GM23248 (cell line): ENCODE measurements around the gene EVA1C. TPM values are rescaled to one million over a fixed set of nuclear protein-coding genes. Genes with fewer than 3 reads are reported as not detected.
"Not testable (repeated sequence)": the region's sequence is repeated elsewhere in the genome, so short reads cannot be mapped to it uniquely, and the experiment has no call there.

Source experiments
- DNase-seq: peaks from one replicate; pipeline ENCODE4 v3.0.0-alpha.2; 2015
- H2AFZ ChIP-seq: fragments of 200-600 bp; sonication (generic); 2 replicates; pipeline ENCODE4 v1.6.1; 2016; ENCODE audit warnings: antibody characterized with exemption
- H3F3A ChIP-seq: fragments of 200-600 bp; sonication (generic); 2 replicates; pipeline ENCODE4 v1.6.1; 2016; ENCODE audit warnings: mild to moderate bottlenecking, antibody characterized with exemption, mixed run types; ENCODE audit not compliant: insufficient read depth
- H3K27ac ChIP-seq: fragments of 200-600 bp; sonication (generic); 2 replicates; pipeline ENCODE4 v1.5.1; 2016; ENCODE audit warnings: mild to moderate bottlenecking
- H3K27me3 ChIP-seq: fragments of 200-600 bp; sonication (generic); replicated peaks from 2 replicates; pipeline ENCODE4 v1.6.1; 2016; ENCODE audit warnings: mild to moderate bottlenecking; ENCODE audit not compliant: insufficient read depth
- H3K36me3 ChIP-seq: fragments of 200-600 bp; sonication (generic); 2 replicates; pipeline ENCODE4 v1.6.1; 2016; ENCODE audit warnings: low read depth, mild to moderate bottlenecking
- H3K4me1 ChIP-seq: fragments of 200-600 bp; sonication (generic); 2 replicates; pipeline ENCODE4 v1.6.1; 2016; ENCODE audit warnings: mild to moderate bottlenecking; ENCODE audit not compliant: insufficient read depth
- H3K4me2 ChIP-seq: fragments of 200-600 bp; sonication (generic); one replicate; pipeline ENCODE4 v1.6.1; 2016; ENCODE audit warnings: mild to moderate bottlenecking; ENCODE audit not compliant: unreplicated experiment
- H3K4me3 ChIP-seq: fragments of 200-600 bp; sonication (generic); 2 replicates; pipeline ENCODE4 v1.5.1; 2016; ENCODE audit warnings: mild to moderate bottlenecking
- H3K79me2 ChIP-seq: fragments of 200-600 bp; sonication (generic); 2 replicates; pipeline ENCODE4 v1.6.1; 2016; ENCODE audit warnings: mild to moderate bottlenecking; ENCODE audit not compliant: insufficient read depth
- H3K9ac ChIP-seq: fragments of 200-600 bp; sonication (generic); 2 replicates; pipeline ENCODE4 v1.6.1; 2016; ENCODE audit warnings: mild to moderate bottlenecking
- H3K9me2 ChIP-seq: fragments of 200-600 bp; sonication (generic); 2 replicates; pipeline ENCODE4 v1.6.1; 2016; ENCODE audit warnings: mixed run types, mild to moderate bottlenecking, moderate library complexity; ENCODE audit not compliant: insufficient read depth
- H3K9me3 ChIP-seq: fragments of 200-600 bp; sonication (generic); one replicate; pipeline ENCODE4 v1.6.1; 2017; ENCODE audit warnings: low read depth
- H4K20me1 ChIP-seq: fragments of 200-600 bp; sonication (generic); 2 replicates; pipeline ENCODE4 v1.6.0; 2016; ENCODE audit not compliant: insufficient read depth
- EZH2 ChIP-seq: fragments of 200-600 bp; sonication (generic); IDR thresholded peaks from 2 replicates; pipeline ENCODE4 v1.6.1; 2018; ENCODE audit warnings: antibody characterized with exemption, mild to moderate bottlenecking; ENCODE audit not compliant: insufficient read depth, poor library complexity, severe bottlenecking
- EZH2phosphoT487 ChIP-seq: fragments of 200-600 bp; sonication (generic); IDR thresholded peaks from 2 replicates; pipeline ENCODE4 v1.6.1; 2018; ENCODE audit warnings: antibody characterized with exemption, moderate library complexity, mild to moderate bottlenecking, low read depth; ENCODE audit not compliant: insufficient read depth
- WGBS, 2 experiments: methylation state at CpG; one replicate each; pipeline ENCODE4 v1.1.6; 2015 to 2017; ENCODE audit warnings: low lambda C conversion rate in 2 of 2, low coverage in 1 of 2; ENCODE audit errors: missing lambda C conversion rate in 2 of 2; 5-methylcytosine and 5-hydroxymethylcytosine counted together
- in situ Hi-C: fragments of 300-500 bp; cut with MboI; formaldehyde crosslinking; loops from 2 replicates; pipeline ENCODE4 v1.15.0; 2020
- polyA plus RNA-seq: library from polyadenylated mRNA; unstranded; fragments of >200 nt; fragmentation: Nextera tagmentation; extraction: Ambion mirVana; gene quantifications from 2 replicates; pipeline ENCODE4 v1.2.1, GENCODE V29; 2016
- total RNA-seq: library from RNA; depleted of rRNA; stranded (reverse); fragments of >200 nt; shearing (Covaris generic); gene quantifications from 2 replicates; pipeline ENCODE4 v1.2.3, GENCODE V29; 2014

Gene EVA1C
- total and polyA plus RNA-seq, 2 experiments from 2014 or later: 1.9 to 2.2 TPM

DNA sequence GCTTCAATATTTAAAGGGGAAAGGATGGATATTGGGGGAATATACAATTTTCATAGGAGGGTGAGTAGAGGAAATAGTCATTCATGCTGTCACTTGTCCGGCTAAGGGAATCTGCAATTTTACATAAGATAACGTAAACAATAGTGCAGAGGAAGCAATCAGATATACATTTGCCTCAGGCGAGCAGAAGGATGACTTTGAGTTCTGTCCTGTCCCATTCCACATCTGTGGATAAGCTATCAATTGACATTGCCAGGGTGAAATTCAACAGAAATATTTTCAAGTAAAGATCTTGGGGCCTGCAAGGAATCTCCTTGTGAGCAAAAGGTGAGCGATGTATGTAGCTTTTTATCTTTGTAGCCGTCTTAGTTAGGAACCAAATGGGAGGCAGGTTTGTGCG is 32.6 kb downstream of the EVA1C start:
- Histone ChIP-seq H3K4me1 (peaks cover 10% of the 10 kb centered on the region), H3K9me2 (no peaks in the 10 kb centered on the region), H3K4me2 (no peak overlapping the region), H4K20me1 (no peaks in the 10 kb centered on the region), H3K9me3 (no peaks in the 10 kb centered on the region), H3K27ac (no peak overlapping the region), H3K36me3 (no peaks in the 10 kb centered on the region), H3K4me3 (no peak overlapping the region), H3K9ac (no peak overlapping the region), H3K79me2 (no peaks in the 10 kb centered on the region), H2AFZ (no peak overlapping the region), H3K27me3 (no peaks in the 10 kb centered on the region), H3F3A (no peaks in the 10 kb centered on the region)
- 91 to 98% methylated on average over 6 of the region's 6 CpGs for WGBS, 2 experiments
- in situ Hi-C loops: no loop called here
- TF ChIP-seq EZH2phosphoT487 (no peak), EZH2 (no peak)
- no peak for DNase-seq

GRCh38 chr21:32446440-32446839 is 33.9 kb downstream of the EVA1C start:
- DNase-seq, H3K4me3 ChIP-seq, H3K27me3 ChIP-seq, H3K79me2 ChIP-seq, H3K9ac ChIP-seq, H3F3A ChIP-seq, H2AFZ ChIP-seq, H3K4me2 ChIP-seq, H3K27ac ChIP-seq, H4K20me1 ChIP-seq, H3K36me3 ChIP-seq, in situ Hi-C loops, H3K9me2 ChIP-seq, H3K9me3 ChIP-seq: not testable (repeated sequence)
- 69 to 75% methylated on average over 3 of the region's 3 CpGs for WGBS, 2 experiments
- peaks cover 18% of the 10 kb centered on the region for H3K4me1 ChIP-seq

DNA sequence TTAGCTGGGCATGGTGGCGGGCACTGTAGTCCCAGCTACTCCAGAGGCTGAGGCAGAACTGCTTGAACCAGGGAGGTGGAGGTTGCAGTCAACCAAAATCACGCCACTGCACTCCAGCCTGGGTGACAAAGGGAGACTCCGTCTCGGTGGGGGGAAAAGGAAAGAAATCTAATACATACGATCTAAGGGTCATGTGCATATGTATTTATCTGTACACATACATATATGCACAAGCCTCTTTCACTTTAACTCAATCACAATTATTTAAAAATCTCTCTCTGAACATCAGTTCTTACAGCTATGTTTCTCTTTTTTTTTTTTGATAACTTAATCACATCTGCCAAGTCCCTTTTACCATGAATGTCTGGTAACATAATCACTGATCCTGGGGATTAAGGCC is 34.7 kb downstream of the EVA1C start:
- Histone ChIP-seq H3K36me3 (no peaks in the 10 kb centered on the region), H2AFZ (no peak overlapping the region), H3K4me2 (no peak overlapping the region), H3K9ac (no peak overlapping the region), H3K79me2 (no peaks in the 10 kb centered on the region), H3K4me1 (peaks cover 18% of the 10 kb centered on the region), H3F3A (no peaks in the 10 kb centered on the region), H3K4me3 (no peak overlapping the region), H3K9me2 (no peaks in the 10 kb centered on the region), H3K9me3 (no peaks in the 10 kb centered on the region), H3K27me3 (no peaks in the 10 kb centered on the region), H3K27ac (no peak overlapping the region), H4K20me1 (no peaks in the 10 kb centered on the region)
- TF ChIP-seq EZH2phosphoT487 (no peak), EZH2 (no peak)
- DNase-seq: no peak
- 87 to 94% methylated on average over 5 of the region's 5 CpGs for WGBS, 2 experiments
- in situ Hi-C loops: no loop called here

DNA sequence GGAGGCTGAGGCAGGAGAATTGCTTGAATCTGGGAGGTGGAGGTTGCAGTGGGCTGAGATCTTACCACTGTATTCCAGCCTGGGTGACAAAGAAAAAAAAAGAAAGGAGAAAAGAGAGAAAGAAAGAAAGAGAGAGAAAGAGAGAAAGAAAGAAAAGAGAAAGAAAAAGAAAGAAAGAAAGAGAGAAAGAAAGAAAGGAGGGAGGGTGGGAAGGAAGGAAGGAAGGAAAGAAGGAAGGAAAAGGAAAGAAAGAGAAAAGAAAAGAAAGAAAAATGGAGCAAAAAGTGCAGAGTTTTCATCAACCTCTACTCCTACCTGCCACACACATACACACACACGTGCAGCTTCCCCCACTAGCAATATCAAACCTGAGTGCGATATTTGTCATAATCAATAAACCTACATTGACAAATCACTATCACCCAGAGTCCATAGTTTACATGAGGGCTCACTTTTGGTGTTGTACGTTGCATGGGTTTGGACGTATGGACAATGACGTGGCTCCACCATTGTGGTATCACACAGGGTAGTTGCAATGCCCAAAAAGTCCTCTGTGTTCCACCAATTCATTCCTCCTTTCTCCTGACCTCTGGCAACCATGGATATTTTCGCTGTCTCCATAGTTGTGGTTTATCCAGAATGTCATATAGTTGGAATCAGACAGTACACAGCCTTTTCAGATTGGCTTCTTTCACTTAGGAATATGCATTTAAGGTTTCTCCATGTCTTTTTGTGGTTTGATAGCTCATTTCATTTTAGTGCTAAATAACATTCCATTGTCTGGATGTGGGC is 36.5 kb downstream of the EVA1C start:
- H2AFZ ChIP-seq: no peak overlapping the region
- in situ Hi-C loops: no loop called here
- H3F3A ChIP-seq: no peaks in the 10 kb centered on the region
- H3K79me2 ChIP-seq: no peaks in the 10 kb centered on the region
- TF ChIP-seq EZH2: no peak
- no peak for TF ChIP-seq EZH2phosphoT487
- H3K9ac ChIP-seq: no peak overlapping the region
- no peaks in the 10 kb centered on the region for H4K20me1 ChIP-seq
- DNase-seq: peak; percentile 29
- H3K9me2 ChIP-seq: no peaks in the 10 kb centered on the region
- no peaks in the 10 kb centered on the region for H3K9me3 ChIP-seq
- H3K4me1 ChIP-seq: peaks cover 18% of the 10 kb centered on the region
- H3K4me2 ChIP-seq: no peak overlapping the region
- H3K27ac ChIP-seq: no peak overlapping the region
- H3K27me3 ChIP-seq: no peaks in the 10 kb centered on the region
- 91 to 93% methylated on average over 6 of the region's 6 CpGs for WGBS, 2 experiments
- H3K4me3 ChIP-seq: no peak overlapping the region
- H3K36me3 ChIP-seq: no peaks in the 10 kb centered on the region

- H3K9me2 ChIP-seq, H3K36me3 ChIP-seq, H3K79me2 ChIP-seq, H3K9me3 ChIP-seq, in situ Hi-C loops, H4K20me1 ChIP-seq, H3K27me3 ChIP-seq, H3F3A ChIP-seq, H3K4me3 ChIP-seq: not testable (repeated sequence)
- H3K4me2 ChIP-seq: peak overlapping the region; percentile 21
- DNase-seq: peak; percentile 66
- WGBS, 2 experiments: 55 to 62% methylated on average over 14 of the region's 14 CpGs
- H3K9ac ChIP-seq: peak overlapping the region; percentile 57
- peaks cover 18% of the 10 kb centered on the region for H3K4me1 ChIP-seq
- peak overlapping the region; percentile 56 for H2AFZ ChIP-seq
- H3K27ac ChIP-seq: peak overlapping the region; percentile 77
These were observed 38.6 kb downstream of the EVA1C start for GRCh38 chr21:32450881-32451701.

DNA sequence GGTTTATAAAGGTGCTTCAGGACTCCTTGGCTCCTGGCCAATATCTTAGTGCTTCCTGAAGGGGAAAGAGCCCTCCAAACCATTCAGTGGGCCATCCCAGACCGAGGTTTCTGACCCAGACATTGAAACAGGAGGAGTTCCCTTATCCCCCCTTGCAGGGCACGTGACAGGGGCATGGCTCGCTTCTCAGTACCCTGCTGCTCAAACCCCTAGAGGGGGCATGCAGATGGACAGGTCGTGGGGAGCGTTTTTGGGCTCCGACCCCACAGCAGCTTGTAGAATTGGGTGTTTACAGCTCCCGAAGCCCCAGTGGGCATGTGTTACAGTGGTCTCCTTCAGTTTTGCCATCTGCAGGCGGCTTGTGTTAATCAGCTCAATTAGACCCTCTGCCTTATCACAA is 39.7 kb downstream of the EVA1C start:
- H3K27me3 ChIP-seq, H4K20me1 ChIP-seq, H3K9me3 ChIP-seq, in situ Hi-C loops, H3K79me2 ChIP-seq, H2AFZ ChIP-seq, H3F3A ChIP-seq, H3K9me2 ChIP-seq, H3K4me3 ChIP-seq, H3K36me3 ChIP-seq, H3K27ac ChIP-seq, H3K9ac ChIP-seq, H3K4me2 ChIP-seq: not testable (repeated sequence)
- DNase-seq: peak; percentile 10
- 82 to 92% methylated on average over 8 of the region's 8 CpGs for WGBS, 2 experiments
- H3K4me1 ChIP-seq: peaks cover 28% of the 10 kb centered on the region
